ENCODE results near the gene ESPNL.

The ESPNL gene

DNA sequence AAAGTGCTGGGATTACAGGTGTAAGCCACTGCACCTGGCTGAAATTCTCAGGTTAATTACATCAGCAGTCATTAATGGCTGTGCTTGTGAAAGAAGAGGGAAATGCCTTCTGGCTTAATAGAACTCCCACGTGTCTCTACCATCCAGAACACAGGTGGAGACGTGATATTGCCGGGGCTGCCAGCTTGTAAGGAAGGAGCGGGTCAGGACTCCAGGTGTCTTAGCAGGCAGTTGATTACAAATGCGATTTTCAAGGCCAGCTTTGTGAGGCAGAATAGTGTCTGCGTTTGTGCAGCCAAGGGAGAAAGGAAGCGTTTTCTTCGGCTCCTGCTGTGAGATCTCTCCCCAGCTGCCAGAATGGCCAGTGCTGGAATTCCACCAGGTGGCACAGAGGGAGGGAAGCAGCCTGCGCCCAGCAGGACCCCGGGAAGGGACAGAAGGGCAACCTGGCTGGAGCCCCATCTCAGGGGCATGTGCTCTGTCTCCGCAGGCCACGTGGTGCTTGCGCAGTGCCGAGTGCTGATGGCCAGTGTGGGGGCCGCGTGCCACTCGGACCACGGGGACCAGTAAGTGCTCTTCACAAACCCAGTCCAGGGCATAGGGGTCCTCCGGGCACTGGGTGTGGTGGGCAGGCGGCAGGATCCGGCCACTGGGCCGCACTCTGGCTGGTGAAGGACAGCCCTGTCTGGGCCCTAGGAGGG lies 3.7 kb upstream of the ESPNL start:
- Mint-ChIP-seq H3K27me3 (ENCODE audit: low read depth, poor library complexity) (peaks cover 7% of the 10 kb centered on the region), H3K4me3 (no peak overlapping the region), H3K4me1 (peaks cover 37% of the 10 kb centered on the region), H3K36me3 (ENCODE audit: low read depth) (peaks cover 5% of the 10 kb centered on the region), H3K9me3 (no peaks in the 10 kb centered on the region), H3K27ac (peak overlapping the region; percentile 74)
- TF ChIP-seq, protein P1, sequence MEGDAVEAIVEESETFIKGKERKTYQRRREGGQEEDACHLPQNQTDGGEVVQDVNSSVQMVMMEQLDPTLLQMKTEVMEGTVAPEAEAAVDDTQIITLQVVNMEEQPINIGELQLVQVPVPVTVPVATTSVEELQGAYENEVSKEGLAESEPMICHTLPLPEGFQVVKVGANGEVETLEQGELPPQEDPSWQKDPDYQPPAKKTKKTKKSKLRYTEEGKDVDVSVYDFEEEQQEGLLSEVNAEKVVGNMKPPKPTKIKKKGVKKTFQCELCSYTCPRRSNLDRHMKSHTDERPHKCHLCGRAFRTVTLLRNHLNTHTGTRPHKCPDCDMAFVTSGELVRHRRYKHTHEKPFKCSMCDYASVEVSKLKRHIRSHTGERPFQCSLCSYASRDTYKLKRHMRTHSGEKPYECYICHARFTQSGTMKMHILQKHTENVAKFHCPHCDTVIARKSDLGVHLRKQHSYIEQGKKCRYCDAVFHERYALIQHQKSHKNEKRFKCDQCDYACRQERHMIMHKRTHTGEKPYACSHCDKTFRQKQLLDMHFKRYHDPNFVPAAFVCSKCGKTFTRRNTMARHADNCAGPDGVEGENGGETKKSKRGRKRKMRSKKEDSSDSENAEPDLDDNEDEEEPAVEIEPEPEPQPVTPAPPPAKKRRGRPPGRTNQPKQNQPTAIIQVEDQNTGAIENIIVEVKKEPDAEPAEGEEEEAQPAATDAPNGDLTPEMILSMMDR (IDR thresholded peaks at IDR 0.05), result no peak
- no peak for DNase-seq

DNA sequence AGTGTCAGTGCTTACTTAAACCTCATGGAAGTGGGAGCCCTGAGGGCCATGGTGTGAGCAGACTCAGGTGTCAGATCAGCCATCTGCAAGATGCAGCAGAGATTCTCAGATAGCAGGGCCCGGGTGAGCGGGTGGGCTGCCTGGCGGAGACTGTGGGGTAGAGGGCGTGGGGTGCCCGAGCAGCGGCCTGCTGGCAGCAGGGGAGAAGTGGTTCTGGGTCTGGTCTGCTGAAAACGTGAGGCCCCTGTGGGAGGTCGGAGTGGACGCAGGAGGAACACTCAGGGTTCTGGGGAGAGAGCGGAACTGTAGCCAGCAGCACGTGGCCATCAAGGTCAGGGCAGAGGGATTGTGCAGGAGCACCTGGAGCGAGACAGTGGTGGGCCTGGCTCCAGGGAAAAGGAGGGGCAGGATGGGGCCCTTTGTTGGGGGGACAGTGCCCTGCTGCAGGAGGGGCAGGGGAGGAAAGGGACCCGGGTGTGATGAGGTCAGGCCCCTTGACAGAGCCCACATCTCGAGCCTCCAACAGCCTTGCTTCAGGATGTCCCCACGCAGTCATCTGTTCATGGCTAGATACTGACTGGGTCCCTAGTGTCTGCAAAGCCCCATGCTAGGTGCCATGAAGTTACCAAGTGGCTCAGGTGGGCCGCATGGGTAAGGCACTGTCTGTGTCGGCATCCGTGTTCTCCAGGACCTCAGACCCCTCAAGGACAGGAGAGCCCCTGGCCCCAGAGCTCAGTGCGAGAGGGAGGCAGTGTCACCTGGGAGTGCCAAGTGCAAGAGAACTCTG lies 2.7 kb upstream of the ESPNL start:
- Mint-ChIP-seq H3K27ac (peak overlapping the region; percentile 69), H3K9me3 (no peaks in the 10 kb centered on the region), H3K27me3 (ENCODE audit: low read depth, poor library complexity) (peaks cover 3% of the 10 kb centered on the region), H3K4me3 (no peak overlapping the region), H3K4me1 (peaks cover 38% of the 10 kb centered on the region), H3K36me3 (ENCODE audit: low read depth) (peaks cover 5% of the 10 kb centered on the region)
- no peak for DNase-seq
- TF ChIP-seq, protein P1 (IDR thresholded peaks at IDR 0.05), result no peak

DNA sequence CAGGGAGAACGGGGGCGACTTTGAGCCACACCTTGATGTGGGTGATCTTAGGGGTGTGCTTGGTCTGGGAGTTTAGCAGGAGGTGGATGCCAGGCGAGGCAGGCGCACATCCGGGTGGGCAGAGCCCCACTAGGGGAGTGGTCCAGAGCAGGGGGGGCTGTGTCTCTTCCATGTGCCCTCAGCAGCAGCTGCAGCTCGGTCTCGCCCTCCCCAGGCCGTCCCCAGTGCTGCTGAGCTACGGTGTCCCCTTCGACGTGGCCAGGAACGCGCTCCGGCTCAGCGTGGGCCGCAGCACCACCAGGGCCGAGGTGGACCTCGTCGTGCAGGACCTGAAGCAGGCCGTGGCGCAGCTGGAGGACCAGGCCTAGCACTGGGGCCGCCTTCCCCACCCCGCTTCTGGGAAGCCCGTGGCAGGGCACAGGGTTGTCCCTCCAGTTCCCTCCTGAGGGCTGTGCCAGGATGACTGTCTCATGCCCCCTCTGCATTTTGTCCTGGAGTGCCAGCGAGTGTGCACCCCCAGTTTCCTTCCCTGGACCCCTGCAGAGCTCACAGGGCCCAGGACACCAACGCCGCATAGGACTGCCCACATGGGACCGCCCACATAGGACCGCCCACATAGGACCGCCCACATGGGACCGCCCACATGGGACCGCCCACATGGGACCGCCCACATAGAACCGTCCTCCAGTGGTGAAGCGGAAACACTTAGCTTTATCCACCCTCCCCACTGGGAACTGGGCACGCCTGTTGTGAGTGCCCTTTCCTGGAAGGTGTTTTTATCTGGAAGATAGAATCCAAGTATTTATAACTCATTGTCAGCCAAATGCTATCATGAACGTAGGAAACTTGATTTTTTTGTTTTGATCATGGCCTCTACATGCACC lies 1.9 kb upstream of the ESPNL start:
- H3K27me3 Mint-ChIP-seq (ENCODE audit: low read depth, poor library complexity), result peaks cover 7% of the 10 kb centered on the region
- TF ChIP-seq, protein P1 (IDR thresholded peaks at IDR 0.05), result no peak
- DNase-seq, result peak; percentile 55

DNA sequence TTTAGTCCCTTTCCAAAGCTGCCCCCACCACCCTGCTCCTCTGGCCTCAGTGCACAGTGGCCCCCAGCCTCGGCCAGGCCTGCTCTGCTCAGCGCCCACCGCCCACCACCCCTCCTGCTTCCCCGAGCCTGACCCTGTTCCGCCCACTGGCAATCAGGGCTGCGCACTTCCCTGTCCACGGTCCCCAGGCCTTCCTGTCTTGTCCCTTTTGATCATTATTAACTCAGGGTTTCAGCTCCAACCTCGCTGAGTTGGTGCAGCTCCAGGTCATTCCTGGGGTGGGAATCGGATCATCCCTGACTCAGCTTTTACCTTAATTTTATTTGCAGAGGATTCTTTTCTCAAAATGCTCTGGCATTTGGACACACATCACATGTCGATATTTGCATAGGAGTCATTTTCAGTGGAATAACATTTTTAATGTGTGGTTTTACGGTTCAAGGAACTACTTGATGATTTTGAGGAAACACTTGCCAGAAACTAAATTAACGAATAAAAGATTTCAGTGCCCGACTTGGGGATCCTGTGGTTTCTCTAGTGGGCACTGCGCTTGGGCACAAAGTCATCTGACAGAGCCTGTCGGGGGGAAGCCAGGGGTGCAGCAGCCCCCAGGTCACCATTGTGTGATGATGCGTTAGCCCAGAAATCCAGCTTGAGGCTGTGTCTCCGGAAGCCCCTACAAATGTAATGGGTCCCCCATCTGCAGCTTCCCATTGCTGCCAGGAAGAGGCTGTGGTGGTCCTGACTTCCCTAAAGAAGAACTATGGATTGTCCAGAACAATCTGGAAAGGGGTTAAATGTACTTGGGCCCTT lies 1.0 kb upstream of the ESPNL start:
- no peak for DNase-seq
- TF ChIP-seq, protein P1 (IDR thresholded peaks at IDR 0.05), result no peak
- H3K9me3 Mint-ChIP-seq, result no peaks in the 10 kb centered on the region
- H3K4me1 Mint-ChIP-seq, result peaks cover 34% of the 10 kb centered on the region
- no peak overlapping the region for H3K27ac Mint-ChIP-seq
- H3K36me3 Mint-ChIP-seq (ENCODE audit: low read depth), result no peaks in the 10 kb centered on the region
- H3K27me3 Mint-ChIP-seq (ENCODE audit: low read depth, poor library complexity), result peaks cover 7% of the 10 kb centered on the region
- no peak overlapping the region for H3K4me3 Mint-ChIP-seq

More for the DNA sequence above, 1.9 kb upstream of the ESPNL start:
- Mint-ChIP-seq H3K27ac (no peak overlapping the region), H3K9me3 (no peaks in the 10 kb centered on the region), H3K36me3 (ENCODE audit: low read depth) (no peaks in the 10 kb centered on the region), H3K4me1 (peaks cover 43% of the 10 kb centered on the region), H3K4me3 (no peak overlapping the region)

DNA sequence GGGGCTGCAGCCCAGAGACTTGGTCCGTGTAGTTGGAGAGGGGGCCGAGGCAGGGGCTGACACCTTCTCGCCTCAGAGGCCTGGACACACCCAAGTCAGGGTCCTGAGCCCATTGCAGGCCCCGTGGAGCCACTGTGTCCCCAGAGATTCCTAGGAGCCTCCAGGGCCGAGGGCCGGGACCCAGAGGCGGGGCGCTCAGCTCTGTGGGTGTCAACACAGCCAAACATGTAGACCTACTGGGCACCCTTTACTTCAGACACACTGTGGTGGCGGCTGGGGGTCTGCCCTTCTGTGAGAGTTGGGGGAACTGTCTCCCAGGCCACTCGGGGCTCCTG lies 459 bp upstream of the ESPNL start:
- TF ChIP-seq, protein P1 (IDR thresholded peaks at IDR 0.05), result no peak
- H3K27ac Mint-ChIP-seq, result no peak overlapping the region
- DNase-seq, result no peak
- peaks cover 7% of the 10 kb centered on the region for H3K27me3 Mint-ChIP-seq (ENCODE audit: low read depth, poor library complexity)
- H3K9me3 Mint-ChIP-seq, result no peaks in the 10 kb centered on the region
- no peaks in the 10 kb centered on the region for H3K36me3 Mint-ChIP-seq (ENCODE audit: low read depth)
- peaks cover 29% of the 10 kb centered on the region for H3K4me1 Mint-ChIP-seq
- no peak overlapping the region for H3K4me3 Mint-ChIP-seq

All from nephron progenitor cell (in vitro differentiated cells).